Nephron (organoid): ENCODE results near the gene THRB.
A peak's percentile ranks its signal among the peaks of the same experiment; 100 is the strongest.

Source experiments
- H3K27ac Mint-ChIP-seq, 3 experiments: 2 replicates each; pipeline ENCODE4 v1.8.0; 2020; ENCODE audit warnings: mixed read lengths in 3 of 3, mild to moderate bottlenecking in 2 of 3, moderate library complexity in 1 of 3
- H3K27me3 Mint-ChIP-seq: 2 replicates; pipeline ENCODE4 v1.8.0; 2021; ENCODE audit warnings: low read depth, mild to moderate bottlenecking, moderate library complexity, mixed read lengths
- H3K36me3 Mint-ChIP-seq: 2 replicates; pipeline ENCODE4 v1.8.0; 2020; ENCODE audit warnings: low read depth, mixed read lengths
- H3K4me1 Mint-ChIP-seq: 2 replicates; pipeline ENCODE4 v1.8.0; 2020; ENCODE audit warnings: mixed read lengths
- H3K4me3 Mint-ChIP-seq, 3 experiments: 2 replicates each; pipeline ENCODE4 v1.8.0; 2020; ENCODE audit warnings: mild to moderate bottlenecking in 3 of 3, mixed read lengths in 3 of 3, moderate library complexity in 2 of 3
- H3K9me3 Mint-ChIP-seq: 2 replicates; pipeline ENCODE4 v1.8.0; 2020; ENCODE audit warnings: mixed read lengths
- TF ChIP-seq, protein P1 (sequence below), 3 experiments: fragments of 200-600 bp; sonication (generic); IDR thresholded peaks; one replicate each; pipeline ENCODE4 v1.5.0; 2021; ENCODE audit warnings: antibody characterized with exemption in 3 of 3; ENCODE audit not compliant: unreplicated experiment in 3 of 3

The THRB gene

DNA sequence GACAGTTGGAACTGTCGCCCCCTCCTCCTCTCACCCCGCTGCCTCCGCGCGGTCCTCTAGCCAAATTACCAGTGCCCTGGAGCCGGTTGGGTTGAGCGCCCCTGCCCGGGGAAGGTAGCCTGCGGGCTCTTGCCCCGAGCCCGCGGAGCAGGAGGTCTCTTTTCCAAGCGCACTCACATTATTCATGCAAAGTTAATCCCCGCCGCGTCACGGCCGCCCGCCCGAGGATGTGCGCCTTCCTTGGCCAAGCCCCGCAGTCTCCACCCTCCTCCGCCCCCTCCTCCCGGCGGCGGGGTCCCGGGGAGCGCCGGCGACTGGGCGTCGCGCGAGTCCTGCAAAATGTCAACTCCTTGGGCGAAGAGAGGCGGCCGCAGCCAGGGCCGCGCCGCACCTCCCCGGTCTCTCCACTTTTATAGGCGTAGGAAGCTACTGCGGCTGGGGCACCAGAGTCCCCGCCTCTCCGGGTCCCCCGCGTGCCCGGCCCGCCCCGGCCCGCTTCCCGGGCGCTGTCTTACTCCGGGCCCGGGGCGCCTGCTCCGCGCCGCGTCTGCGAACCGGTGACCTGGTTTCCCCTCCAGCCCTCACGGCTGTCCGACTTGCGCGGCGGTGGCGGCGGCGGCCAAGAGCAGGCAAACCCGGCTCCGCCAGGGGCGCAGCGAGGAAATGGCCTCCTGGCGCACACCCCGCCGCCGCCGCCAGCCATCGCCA, at the start of gene THRB:
TSS of gene THRB (minus strand) at position 233 of the 708 bp plus-strand sequence.
- no peaks in the 10 kb centered on the region for H3K36me3 Mint-ChIP-seq
- TF ChIP-seq, protein P1, sequence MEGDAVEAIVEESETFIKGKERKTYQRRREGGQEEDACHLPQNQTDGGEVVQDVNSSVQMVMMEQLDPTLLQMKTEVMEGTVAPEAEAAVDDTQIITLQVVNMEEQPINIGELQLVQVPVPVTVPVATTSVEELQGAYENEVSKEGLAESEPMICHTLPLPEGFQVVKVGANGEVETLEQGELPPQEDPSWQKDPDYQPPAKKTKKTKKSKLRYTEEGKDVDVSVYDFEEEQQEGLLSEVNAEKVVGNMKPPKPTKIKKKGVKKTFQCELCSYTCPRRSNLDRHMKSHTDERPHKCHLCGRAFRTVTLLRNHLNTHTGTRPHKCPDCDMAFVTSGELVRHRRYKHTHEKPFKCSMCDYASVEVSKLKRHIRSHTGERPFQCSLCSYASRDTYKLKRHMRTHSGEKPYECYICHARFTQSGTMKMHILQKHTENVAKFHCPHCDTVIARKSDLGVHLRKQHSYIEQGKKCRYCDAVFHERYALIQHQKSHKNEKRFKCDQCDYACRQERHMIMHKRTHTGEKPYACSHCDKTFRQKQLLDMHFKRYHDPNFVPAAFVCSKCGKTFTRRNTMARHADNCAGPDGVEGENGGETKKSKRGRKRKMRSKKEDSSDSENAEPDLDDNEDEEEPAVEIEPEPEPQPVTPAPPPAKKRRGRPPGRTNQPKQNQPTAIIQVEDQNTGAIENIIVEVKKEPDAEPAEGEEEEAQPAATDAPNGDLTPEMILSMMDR (IDR thresholded peaks at IDR 0.05; ENCODE audit: unreplicated experiment in 3 of 3) = peak; percentile 35 to 52 (median 41)
- peak within 1 kb of the TSS; percentile 96 to 97 (median 96) for H3K4me3 Mint-ChIP-seq
- peak within 1 kb of the TSS; percentile 48 to 96 (median 84) for H3K27ac Mint-ChIP-seq
- H3K9me3 Mint-ChIP-seq = no peaks in the 10 kb centered on the region
- H3K27me3 Mint-ChIP-seq = peaks cover 91% of the 10 kb centered on the region
- no peaks in the 10 kb centered on the region for H3K4me1 Mint-ChIP-seq

DNA sequence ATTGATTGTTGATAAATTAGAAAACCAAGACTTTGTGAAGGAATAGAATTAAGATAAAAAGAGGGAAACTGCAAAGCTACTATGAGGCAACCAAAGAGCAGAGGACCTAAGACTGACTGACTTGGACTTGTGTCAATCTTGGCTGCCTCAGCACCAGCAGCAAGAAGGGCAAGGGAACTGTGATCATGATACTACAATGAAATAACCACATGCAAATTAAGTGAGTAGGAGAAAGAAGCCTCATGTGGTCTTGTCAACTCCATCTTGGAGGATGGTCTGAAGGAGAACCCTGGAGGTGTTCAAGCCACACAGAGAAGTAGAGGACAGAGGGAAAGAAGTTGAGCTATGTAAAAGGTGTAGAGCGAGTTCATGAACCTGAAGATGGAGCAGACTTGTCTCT, 47.3 kb upstream of the THRB start:
- H3K4me3 Mint-ChIP-seq = no peak overlapping the region
- no peaks in the 10 kb centered on the region for H3K27me3 Mint-ChIP-seq
- H3K9me3 Mint-ChIP-seq = no peaks in the 10 kb centered on the region
- TF ChIP-seq, protein P1 (IDR thresholded peaks at IDR 0.05; ENCODE audit: unreplicated experiment in 3 of 3) = no peak
- no peaks in the 10 kb centered on the region for H3K4me1 Mint-ChIP-seq
- H3K27ac Mint-ChIP-seq = no peak overlapping the region
- no peaks in the 10 kb centered on the region for H3K36me3 Mint-ChIP-seq

DNA sequence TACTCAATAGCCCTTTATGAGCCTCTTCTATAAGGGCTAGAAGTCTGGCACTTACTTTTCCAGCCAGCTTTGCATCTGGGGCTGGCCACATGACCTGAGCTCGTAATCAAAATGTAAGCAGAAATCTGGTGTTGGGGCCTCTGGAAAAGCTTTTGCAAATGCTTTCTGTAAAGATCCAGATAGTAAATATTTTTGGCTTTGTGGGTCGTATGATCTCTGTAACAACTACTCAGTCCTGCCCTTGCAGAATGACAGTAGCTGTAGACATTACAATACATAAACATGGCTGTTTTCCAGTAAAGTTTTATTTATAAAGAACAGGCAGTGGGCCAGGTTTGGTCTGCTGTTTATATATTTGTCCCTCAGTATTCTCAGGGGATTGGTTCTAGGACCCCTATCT, 46.2 kb upstream of the THRB start:
- H3K4me1 Mint-ChIP-seq = no peaks in the 10 kb centered on the region
- no peaks in the 10 kb centered on the region for H3K27me3 Mint-ChIP-seq
- no peaks in the 10 kb centered on the region for H3K9me3 Mint-ChIP-seq
- TF ChIP-seq, protein P1 (IDR thresholded peaks at IDR 0.05; ENCODE audit: unreplicated experiment in 3 of 3) = no peak
- no peaks in the 10 kb centered on the region for H3K36me3 Mint-ChIP-seq
- H3K27ac Mint-ChIP-seq = no peak overlapping the region
- H3K4me3 Mint-ChIP-seq = no peak overlapping the region

DNA sequence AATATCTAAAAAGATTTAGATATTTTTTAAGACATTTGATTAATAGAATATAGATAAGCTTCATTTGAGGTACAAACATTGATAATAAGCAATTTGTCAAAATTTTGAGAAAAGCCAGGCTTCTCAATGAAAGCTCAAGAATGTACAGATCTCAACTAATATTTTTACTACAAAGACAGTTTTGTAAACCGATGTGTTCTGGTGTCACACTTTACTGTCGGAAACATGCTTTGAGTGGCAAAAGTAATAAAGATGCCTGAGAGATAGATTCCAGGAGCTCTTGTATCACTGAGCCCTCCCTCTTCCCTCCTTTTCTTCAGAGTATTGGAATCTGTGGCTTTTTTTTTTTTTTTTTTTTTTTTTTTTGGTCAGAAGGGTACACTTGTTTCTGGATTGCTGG, 45.0 kb upstream of the THRB start:
- no peaks in the 10 kb centered on the region for H3K9me3 Mint-ChIP-seq
- no peak overlapping the region for H3K27ac Mint-ChIP-seq

DNA sequence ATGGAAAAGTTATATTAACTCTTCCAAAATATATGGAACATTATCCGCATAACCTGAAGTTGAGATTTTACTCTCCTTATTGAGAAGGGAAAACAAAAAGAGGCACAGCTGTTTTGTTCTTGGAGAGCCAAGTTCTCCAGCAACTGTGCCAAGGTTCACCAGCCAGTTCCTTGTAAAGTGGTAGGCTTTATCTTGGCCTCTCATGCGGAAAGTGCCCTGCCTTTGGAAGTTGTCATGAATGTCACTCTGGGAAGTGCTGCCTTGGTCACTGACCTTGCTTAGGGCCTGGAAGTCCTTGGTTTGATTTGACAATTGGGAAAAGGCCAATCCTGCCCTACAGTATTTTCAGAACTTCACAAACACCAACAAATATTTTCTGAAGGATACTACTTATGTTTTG, 44.2 kb upstream of the THRB start:
- no peak overlapping the region for H3K27ac Mint-ChIP-seq
- H3K4me3 Mint-ChIP-seq = no peak overlapping the region
- H3K4me1 Mint-ChIP-seq = no peaks in the 10 kb centered on the region
- no peaks in the 10 kb centered on the region for H3K9me3 Mint-ChIP-seq
- no peaks in the 10 kb centered on the region for H3K27me3 Mint-ChIP-seq
- H3K36me3 Mint-ChIP-seq = no peaks in the 10 kb centered on the region
- TF ChIP-seq, protein P1 (IDR thresholded peaks at IDR 0.05; ENCODE audit: unreplicated experiment in 3 of 3) = no peak

More for the DNA sequence above, 45.0 kb upstream of the THRB start:
- Mint-ChIP-seq H3K36me3 (no peaks in the 10 kb centered on the region), H3K4me1 (no peaks in the 10 kb centered on the region), H3K4me3 (no peak overlapping the region), H3K27me3 (no peaks in the 10 kb centered on the region)
- TF ChIP-seq, protein P1 (IDR thresholded peaks at IDR 0.05; ENCODE audit: unreplicated experiment in 3 of 3) = no peak
